Measurements from ENCODE around the gene RAB36.
"Not testable (repeated sequence)": the region's sequence is repeated elsewhere in the genome, so short reads cannot be mapped to it uniquely, and the experiment has no call there.

The RAB36 gene

GRCh38 chr22:23122216-23122957 is 22.9 kb upstream of the RAB36 start:
- no peak for DNase-seq

GRCh38 chr22:23122992-23123803 is 22.1 kb upstream of the RAB36 start:
- no peak for DNase-seq

GRCh38 chr22:23123804-23124254 is 21.4 kb upstream of the RAB36 start:
- DNase-seq: no peak

GRCh38 chr22:23124611-23125511 is 20.4 kb upstream of the RAB36 start:
- DNase-seq: no peak

GRCh38 chr22:23125512-23126103 is 19.7 kb upstream of the RAB36 start:
- no peak for DNase-seq

DNA sequence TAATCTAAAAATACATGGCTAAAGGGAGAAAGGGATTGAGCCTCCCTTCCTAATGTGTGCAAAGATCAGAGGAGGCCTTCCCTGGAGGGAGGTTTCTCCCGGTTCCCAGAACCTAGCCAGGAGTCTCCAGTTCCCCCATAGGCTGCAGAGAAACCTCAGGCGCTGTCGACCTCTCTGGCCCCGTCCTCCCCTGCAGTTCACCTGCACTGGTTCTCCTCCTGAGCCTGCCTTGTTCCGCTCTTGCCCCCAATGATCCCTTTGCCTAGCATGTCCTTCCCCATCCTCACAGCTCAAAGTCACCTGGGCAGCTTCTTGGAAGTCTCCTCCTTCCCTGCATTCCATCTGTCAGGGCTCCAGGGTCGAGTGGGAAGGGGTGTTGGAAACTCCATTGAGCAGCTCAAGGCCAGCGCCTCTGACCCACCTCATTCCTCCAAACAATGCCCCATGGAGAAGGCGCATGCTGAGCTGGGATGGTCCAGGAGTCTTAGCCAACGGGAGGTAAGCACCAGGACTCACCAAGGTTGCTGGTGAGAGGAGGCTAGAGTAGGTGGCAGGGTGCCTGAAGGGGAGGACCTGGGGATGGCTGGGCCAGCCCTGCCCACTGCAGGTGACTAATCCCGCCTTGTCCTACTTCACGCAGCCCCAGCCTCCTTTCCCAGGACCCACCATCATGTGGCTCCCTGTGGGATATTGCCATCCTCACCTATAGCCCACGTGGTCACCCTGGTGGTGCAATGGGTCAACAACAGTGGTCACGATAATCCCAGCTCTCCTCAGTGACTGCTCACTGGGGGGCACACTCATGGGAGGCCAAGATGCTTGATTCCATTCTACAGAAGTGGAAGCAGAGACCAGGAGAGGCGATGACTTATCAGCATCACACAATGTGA is 18.9 kb upstream of the RAB36 start:
- DNase-seq: no peak

DNA sequence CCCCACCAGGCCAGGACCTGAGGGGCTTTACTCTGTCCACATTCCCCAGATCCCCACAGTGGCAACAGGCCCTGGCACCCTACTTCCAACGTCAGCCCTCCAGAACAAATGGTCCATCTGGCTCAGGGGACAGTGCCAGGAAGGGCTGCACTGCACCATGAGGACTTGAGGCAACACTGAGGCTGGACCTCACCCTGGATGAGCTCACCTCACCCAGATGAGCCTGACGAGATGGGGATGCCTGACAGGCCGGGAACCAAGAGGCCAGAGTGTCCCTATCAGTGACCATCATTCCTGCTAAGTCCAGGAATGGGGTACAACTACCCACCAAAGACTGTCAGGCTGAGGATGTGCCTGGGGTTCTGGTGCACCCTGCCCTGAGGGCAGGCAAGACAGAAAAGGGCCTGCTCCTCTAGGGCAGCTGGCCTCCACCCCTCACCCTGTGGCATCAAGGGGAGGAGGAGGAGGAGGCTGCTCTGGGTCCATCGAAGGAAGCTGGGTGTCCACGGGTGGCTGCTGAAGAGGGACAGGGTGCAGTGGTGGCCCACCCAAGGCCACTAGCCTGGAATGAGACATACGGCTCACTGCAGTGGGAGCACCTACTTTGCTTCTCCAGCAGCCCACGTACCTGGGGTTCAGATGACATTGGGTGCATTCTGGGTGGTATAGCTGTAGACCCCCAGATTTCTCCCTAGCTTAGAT is 18.1 kb upstream of the RAB36 start:
- DNase-seq: no peak

GRCh38 chr22:23127788-23128187 is 17.5 kb upstream of the RAB36 start:
- no peak for DNase-seq

DNA sequence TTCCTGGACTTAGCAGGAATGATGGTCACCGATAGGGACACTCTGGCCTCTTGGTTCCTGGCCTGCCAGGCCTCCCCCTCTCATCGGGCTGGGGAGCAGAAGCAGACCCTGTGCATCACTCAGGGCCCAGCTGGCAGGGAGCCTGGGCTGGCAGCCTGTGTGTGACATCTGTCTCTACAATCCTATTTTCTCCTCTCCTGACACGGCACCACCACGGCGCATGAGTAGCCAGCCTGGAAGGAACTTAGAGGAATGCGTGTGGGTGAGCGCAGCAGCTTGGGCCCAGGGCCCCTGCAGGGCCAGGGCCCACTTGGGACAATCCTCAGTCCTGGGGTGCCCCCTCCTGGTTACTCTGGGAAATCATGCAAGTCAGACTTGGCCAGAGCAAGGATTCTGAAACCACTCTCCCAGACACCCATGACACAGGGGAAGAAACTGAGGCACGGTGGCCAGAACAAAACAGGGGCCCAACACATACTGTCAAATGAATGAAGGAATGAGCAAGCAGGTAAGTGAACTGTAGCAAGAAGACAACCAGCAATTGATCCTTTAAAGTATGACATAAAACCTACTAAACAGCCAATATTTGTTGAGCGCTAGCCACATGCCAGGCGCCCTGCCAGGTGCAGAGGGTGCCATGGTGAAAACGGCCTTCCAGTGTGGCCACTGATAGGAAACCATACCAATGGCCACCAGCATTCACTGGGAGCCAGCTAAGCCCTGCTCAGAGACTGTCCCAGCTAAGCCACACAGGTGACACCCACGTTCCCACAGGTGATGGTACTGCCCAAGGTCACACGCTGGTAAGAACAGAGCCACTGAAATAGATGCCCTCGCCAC is 16.8 kb upstream of the RAB36 start:
- DNase-seq: peak; percentile 2

DNA sequence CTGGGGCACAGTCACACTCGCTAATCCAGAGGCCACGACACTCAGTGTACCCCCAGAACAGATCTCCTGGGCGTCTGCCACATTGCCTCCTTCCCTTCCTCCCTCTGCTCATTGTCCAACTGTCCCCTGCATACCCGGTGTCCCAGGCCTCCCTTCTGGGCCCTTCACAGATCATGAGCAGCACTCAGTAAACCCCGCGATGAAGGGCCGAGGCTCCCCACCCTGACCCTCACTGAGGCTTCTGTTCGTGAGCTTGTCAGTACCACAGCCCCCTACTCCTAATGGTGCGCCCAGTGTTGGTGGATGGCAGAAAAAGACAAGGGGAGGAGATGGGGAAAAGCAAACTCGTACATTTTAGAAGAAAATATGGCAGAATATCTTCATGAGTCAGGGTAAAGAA is 16.1 kb upstream of the RAB36 start:
- no peak for DNase-seq

DNA sequence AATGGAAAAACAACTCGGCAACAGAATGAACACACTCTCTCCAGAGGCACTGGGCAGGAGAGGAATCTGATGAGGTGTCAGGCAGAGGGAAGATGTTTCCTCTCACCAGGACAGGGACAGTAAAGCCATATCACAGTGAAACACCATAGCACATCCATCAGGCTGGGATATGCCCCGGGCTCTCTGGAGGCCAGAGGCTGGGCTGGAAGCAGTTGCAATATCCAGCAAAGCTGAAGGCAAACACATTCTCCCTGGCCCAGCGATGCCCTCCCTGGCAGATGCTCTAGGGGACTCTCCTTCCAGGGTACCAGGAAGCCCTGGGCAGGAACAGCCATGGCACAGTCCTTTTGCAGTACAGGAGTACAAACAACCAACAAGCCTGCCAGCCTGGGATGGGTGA is 14.6 kb upstream of the RAB36 start:
- DNase-seq: no peak

- no peak for DNase-seq
These were observed 13.3 kb upstream of the RAB36 start for GRCh38 chr22:23131931-23132330.

DNA sequence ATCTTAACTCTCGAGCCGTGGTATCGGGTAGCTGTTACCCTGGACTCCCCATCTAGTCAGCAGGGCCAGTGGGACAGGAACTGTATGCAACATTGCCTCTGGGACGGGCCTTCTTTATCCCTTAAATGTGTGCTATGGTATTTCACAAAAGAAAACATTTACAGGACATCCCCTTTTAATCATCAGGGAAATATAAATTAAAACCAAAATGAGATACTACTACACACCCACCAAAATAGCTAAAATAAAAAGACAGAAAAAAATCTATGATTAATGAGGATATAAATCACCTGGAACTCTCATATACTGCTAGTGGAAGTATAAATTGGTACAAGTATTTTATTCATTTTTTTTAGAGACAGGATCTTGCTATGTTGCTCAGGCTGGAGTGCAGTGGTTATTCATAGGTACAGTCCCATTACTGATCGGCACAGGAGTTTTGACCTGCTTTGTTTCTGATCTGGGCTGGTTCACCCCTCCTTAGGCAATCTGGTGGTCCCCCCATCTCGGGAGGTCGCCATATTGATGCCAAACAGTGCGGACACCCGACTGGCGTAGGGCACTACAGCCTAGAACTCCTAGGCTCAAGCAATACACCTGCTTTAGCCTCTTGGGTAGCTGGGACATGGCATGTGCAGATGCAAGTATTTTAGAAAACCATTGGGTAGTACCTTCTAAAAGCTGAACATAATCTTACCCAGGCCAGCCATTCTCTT is 12.7 kb upstream of the RAB36 start:
- no peak for DNase-seq

GRCh38 chr22:23133922-23134321 is 11.4 kb upstream of the RAB36 start:
- no peak for DNase-seq

DNA sequence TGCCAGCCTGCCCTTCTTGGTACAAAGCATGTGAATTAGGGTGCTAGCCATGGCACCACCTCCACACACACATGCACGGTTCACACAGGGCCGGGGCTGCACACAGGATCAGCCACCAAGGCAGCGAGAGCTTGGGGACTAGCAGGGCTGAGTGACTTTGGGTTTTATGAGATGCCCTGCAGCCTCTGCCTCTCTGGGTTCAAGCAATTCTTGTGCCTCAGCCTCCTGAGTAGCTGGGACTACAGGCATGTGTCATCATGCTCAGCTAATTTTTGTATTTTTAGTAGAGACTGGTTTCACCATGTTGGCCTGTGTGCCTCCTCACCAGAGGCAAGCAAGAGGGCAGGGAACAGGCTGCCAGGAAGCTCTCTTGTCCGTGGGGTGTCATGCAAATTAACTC is 8.3 kb upstream of the RAB36 start:
- not testable (repeated sequence) for DNase-seq

- no peak for DNase-seq
These were observed 7.8 kb upstream of the RAB36 start for GRCh38 chr22:23137468-23137867.

GRCh38 chr22:23137905-23138561 is 7.2 kb upstream of the RAB36 start:
- DNase-seq: no peak

GRCh38 chr22:23138584-23139435 is 6.5 kb upstream of the RAB36 start:
- DNase-seq: no peak

Measured in NCI-H748 treated with DMSO at 0.1 percent for 48 hours (cell line).